GM12801 (cell line): ENCODE results near the gene VEGFA.

Source experiments
- TF ChIP-seq, protein P1 (sequence below): IDR thresholded peaks from one replicate; pipeline ENCODE4 v1.5.1; 2011; ENCODE audit warnings: control low read depth; ENCODE audit not compliant: insufficient read length; ENCODE audit errors: extremely low read depth

Gene VEGFA

DNA sequence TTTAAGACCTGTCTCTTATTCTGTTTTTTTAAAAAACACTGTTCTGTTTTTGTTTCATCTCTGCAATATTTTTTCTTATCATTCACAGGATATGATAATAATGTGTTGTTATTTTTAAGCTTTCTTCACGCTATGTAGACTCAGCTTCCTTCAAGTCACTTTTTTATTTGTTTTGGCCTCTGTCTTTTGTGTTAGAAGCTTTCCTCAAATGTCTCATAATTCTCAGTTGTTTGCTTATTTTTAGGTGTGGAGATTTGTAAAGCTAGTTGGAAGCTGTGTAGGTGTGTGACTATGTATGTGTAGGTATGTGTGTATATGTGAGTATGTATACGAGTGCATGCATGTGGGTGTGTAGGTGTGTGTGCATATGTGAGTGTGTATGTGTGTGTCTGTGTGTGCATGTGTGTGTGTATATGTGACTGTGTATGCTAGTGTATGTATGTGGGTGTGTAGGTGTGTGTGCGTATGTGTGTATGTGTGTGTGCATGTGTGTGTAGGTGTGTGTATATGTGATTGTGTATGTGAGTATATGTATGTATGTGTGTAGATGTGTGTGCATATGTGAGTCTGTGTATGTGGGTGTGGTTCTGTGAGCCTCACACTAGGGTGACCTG, 16.3 kb upstream of the VEGFA start:
- TF ChIP-seq, protein P1, sequence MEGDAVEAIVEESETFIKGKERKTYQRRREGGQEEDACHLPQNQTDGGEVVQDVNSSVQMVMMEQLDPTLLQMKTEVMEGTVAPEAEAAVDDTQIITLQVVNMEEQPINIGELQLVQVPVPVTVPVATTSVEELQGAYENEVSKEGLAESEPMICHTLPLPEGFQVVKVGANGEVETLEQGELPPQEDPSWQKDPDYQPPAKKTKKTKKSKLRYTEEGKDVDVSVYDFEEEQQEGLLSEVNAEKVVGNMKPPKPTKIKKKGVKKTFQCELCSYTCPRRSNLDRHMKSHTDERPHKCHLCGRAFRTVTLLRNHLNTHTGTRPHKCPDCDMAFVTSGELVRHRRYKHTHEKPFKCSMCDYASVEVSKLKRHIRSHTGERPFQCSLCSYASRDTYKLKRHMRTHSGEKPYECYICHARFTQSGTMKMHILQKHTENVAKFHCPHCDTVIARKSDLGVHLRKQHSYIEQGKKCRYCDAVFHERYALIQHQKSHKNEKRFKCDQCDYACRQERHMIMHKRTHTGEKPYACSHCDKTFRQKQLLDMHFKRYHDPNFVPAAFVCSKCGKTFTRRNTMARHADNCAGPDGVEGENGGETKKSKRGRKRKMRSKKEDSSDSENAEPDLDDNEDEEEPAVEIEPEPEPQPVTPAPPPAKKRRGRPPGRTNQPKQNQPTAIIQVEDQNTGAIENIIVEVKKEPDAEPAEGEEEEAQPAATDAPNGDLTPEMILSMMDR, result no peak

- TF ChIP-seq, protein P1, result no peak
These were observed 11.9 kb upstream of the VEGFA start for GRCh38 chr6:43757966-43758616.

GRCh38 chr6:43758617-43759050, 11.4 kb upstream of the VEGFA start:
- TF ChIP-seq, protein P1, result no peak

DNA sequence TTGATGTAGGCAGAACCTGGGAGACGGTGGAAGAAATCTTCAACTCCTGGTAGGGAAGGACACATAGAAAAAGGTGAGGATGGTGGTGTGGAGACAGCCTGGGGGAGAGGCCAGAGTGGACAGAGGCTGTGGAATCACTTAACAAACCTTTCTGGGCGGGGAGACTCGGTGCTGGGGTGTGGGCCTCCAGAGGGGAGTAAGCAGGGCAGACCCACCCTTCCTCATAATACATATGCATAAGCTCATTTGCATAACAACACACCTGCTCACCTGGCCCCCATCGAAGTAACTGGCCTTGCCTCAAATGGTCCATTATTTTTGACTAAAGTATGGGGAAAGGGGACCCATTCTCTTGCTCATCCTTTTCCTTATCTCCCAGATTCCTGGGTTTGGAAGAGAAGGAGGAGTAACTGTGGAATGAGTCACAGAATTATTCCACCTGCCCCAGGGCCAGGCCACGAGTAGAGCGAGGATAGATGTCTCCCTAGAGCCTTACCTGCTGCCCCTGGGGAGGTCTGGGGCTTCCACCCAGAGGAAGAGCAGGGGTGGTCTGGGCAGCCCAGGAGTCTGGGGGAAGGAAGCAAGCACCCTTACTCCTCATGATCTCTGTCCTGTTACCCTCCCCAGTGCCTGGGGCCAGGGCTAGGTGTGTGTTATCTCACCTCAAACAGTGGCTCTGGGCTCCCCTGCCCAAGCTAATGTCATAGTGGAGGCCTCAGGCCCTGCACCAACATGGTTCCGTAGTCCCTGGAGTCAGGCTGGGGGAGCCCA, 10.7 kb upstream of the VEGFA start:
- TF ChIP-seq, protein P1, result no peak

GRCh38 chr6:43759907-43760206, 10.2 kb upstream of the VEGFA start:
- TF ChIP-seq, protein P1, result no peak

DNA sequence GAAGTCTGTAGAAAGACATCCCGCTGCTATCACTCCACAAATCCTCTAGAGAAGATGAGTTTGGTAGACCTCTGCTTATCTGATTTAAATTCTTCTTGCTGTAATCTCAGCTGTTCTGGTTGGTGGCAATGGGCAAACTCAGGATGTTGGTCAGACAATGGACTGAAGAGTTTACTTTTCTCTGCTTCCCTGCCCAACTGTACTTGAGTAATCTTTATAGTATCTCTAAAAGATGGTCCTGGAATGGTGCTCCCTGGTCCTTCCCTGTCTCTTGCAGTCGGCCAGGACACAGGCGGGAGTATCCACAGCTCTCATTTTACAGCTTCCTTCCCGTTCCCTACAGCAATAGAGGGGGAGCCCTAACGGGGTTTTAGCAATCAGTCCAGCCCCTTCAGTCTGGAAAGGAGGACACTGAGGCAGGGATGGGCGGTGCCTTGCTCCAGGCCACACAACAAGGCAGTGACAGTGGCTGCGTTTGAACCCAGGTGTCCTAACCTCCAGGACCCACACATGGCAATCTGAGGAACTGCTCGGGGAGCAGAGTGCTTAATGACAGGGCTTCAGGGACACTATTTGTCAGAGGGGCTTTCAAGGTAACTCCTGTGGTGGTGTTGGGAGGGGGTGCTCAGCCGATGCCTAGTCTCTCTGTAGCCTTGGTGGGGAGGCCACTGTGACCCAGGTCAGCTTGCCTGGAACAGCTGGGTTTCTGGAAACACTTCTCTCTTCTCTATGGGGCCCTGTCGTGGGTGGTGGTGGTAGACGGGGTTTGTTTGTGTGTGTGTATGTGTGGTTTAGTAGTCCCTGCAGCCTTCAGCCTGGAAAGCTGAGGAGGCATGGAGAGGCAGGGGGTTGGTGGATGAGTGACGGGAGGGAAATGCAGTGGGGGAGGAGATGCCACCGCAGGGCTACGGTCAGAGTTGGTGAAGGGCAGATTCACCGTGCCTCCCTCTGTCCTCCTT, 9.5 kb upstream of the VEGFA start:
- TF ChIP-seq, protein P1, result no peak
